CD14-positive monocyte (primary cell): ENCODE data around the gene DNAH2. TPM values are rescaled to one million over a fixed set of nuclear protein-coding genes. Genes with fewer than 3 reads are reported as not detected.

ENCODE experiments used
- DNase-seq, 3 donors: peaks; one replicate each; pipeline ENCODE4 v3.0.0-alpha.2; 2011 to 2022
- H2AFZ ChIP-seq: 2 replicates; pipeline ENCODE4 v1.6.0; 2012; ENCODE audit warnings: mild to moderate bottlenecking, low read depth, low read length, inconsistent platforms; ENCODE audit not compliant: insufficient read depth, poor library complexity, severe bottlenecking
- H3K27ac ChIP-seq, 2 donors: 1 replicate in 1 of 2; 2 replicates in 1 of 2; pipeline ENCODE4 v1.5.1; 2012 to 2013; ENCODE audit warnings: low read length in 2 of 2, control low read depth in 1 of 2, inconsistent platforms in 1 of 2, low read depth in 1 of 2, mild to moderate bottlenecking in 1 of 2
- H3K27me3 ChIP-seq, 2 donors: one replicate each; pipeline versions ENCODE4 v1.6.0 to v1.6.1; 2011 to 2013; ENCODE audit warnings: low read length in 2 of 2; ENCODE audit not compliant: control insufficient read depth in 2 of 2, insufficient read depth in 2 of 2
- H3K36me3 ChIP-seq, 2 donors: replicated peaks in 1 of 2; 1 replicate in 1 of 2; 2 replicates in 1 of 2; pipeline versions ENCODE4 v1.5.1 to v1.6.1; 2012 to 2013; ENCODE audit warnings: low read length in 2 of 2, control low read depth in 1 of 2, inconsistent platforms in 1 of 2, mild to moderate bottlenecking in 1 of 2; ENCODE audit not compliant: insufficient read depth in 2 of 2, control insufficient read depth in 1 of 2
- H3K4me1 ChIP-seq, 2 donors: 1 replicate in 1 of 2; 2 replicates in 1 of 2; pipeline versions ENCODE4 v1.5.1 to v1.6.1; 2012 to 2013; ENCODE audit warnings: low read length in 2 of 2, control low read depth in 1 of 2, inconsistent platforms in 1 of 2, mild to moderate bottlenecking in 1 of 2, moderate library complexity in 1 of 2; ENCODE audit not compliant: insufficient read depth in 2 of 2, control insufficient read depth in 1 of 2
- H3K4me2 ChIP-seq: replicated peaks from 2 replicates; pipeline ENCODE3; 2012; ENCODE audit warnings: low read length, moderate library complexity, mild to moderate bottlenecking; ENCODE audit not compliant: poor library complexity, severe bottlenecking; ENCODE audit errors: extremely low read depth
- H3K4me3 ChIP-seq, 3 experiments: fragments of 200-600 bp in 1 of 3; sonication (generic) in 1 of 3; replicated peaks in 1 of 3; 1 replicate in 2 of 3; 2 replicates in 1 of 3; pipeline ENCODE4 v1.5.1; 2011 to 2013; ENCODE audit warnings: low read length in 3 of 3, mild to moderate bottlenecking in 3 of 3, control low read depth in 2 of 3, low read depth in 2 of 3, inconsistent platforms in 1 of 3, moderate library complexity in 1 of 3
- H3K79me2 ChIP-seq: 2 replicates; pipeline ENCODE4 v1.6.0; 2012; ENCODE audit warnings: mild to moderate bottlenecking, control low read depth, inconsistent platforms, low read length, moderate library complexity; ENCODE audit not compliant: insufficient read depth
- H3K9ac ChIP-seq: 2 replicates; pipeline ENCODE4 v1.6.0; 2017; ENCODE audit warnings: low read length, mild to moderate bottlenecking; ENCODE audit not compliant: insufficient read depth, poor library complexity, severe bottlenecking
- H3K9me3 ChIP-seq, 2 donors: replicated peaks in 1 of 2; 1 replicate in 1 of 2; 2 replicates in 1 of 2; pipeline versions ENCODE4 v1.5.1 to v1.6.1; 2012 to 2013; ENCODE audit warnings: low read length in 2 of 2, control low read depth in 1 of 2; ENCODE audit not compliant: control insufficient read depth in 1 of 2, insufficient read depth in 1 of 2
- H4K20me1 ChIP-seq: 2 replicates; pipeline ENCODE4 v1.6.0; 2012; ENCODE audit warnings: mild to moderate bottlenecking, low read length, control low read depth, moderate library complexity; ENCODE audit not compliant: insufficient read depth
- H3K27ac Mint-ChIP-seq, 7 donors: one replicate each; pipeline ENCODE4 v1.8.0; 2020; ENCODE audit warnings: mild to moderate bottlenecking in 7 of 7, mixed read lengths in 7 of 7, moderate library complexity in 6 of 7, inconsistent platforms in 2 of 7
- H3K27me3 Mint-ChIP-seq, 3 donors: one replicate each; pipeline ENCODE4 v1.8.0; 2021 to 2022; ENCODE audit warnings: low read depth in 3 of 3, mild to moderate bottlenecking in 3 of 3, mixed read lengths in 3 of 3, moderate library complexity in 3 of 3, inconsistent platforms in 1 of 3
- H3K36me3 Mint-ChIP-seq, 2 donors: one replicate each; pipeline ENCODE4 v1.8.0; 2020; ENCODE audit warnings: mixed read lengths in 2 of 2, inconsistent platforms in 1 of 2, mild to moderate bottlenecking in 1 of 2
- H3K4me1 Mint-ChIP-seq: one replicate; pipeline ENCODE4 v1.8.0; 2020; ENCODE audit warnings: mild to moderate bottlenecking, mixed read lengths
- H3K4me3 Mint-ChIP-seq, 2 donors: one replicate each; pipeline ENCODE4 v1.8.0; 2020; ENCODE audit warnings: mild to moderate bottlenecking in 2 of 2, mixed read lengths in 2 of 2, moderate library complexity in 1 of 2
- H3K9me3 Mint-ChIP-seq, 7 donors: one replicate each; pipeline ENCODE4 v1.8.0; 2020 to 2022; ENCODE audit warnings: mixed read lengths in 7 of 7, mild to moderate bottlenecking in 6 of 7, moderate library complexity in 6 of 7, inconsistent platforms in 2 of 7
- WGBS: methylation state at CpG from one replicate; pipeline ENCODE4 v1.1.5; 2013; ENCODE audit warnings: missing lambda C conversion rate; ENCODE audit not compliant: insufficient coverage; 5-methylcytosine and 5-hydroxymethylcytosine counted together
- intact Hi-C, 2 donors: fragments of 100-400 bp; cut with micrococcal nuclease; formaldehyde crosslinking; loops; one replicate each; pipeline versions ENCODE4 v1.15.0 to v1.15.1; 2023
- polyA plus RNA-seq, 3 donors: library from polyadenylated mRNA; depleted of rRNA in 1 of 3; unstranded in 2 of 3; stranded (reverse) in 1 of 3; fragments of 300-500 nt in 2 of 3; fragments of >200 nt in 1 of 3; fragmentation: Illumina TruSeq in 2 of 3; gene quantifications; 1 replicate in 2 of 3; 2 replicates in 1 of 3; pipeline ENCODE4 v1.2.3, GENCODE V29; 2012 to 2021
- TF ChIP-seq, protein P1 (sequence below): fragments of 200-600 bp; IDR thresholded peaks from one replicate; pipeline ENCODE4 v1.8.0; 2022; ENCODE audit warnings: antibody characterized with exemption, mild to moderate bottlenecking

DNAH2 gene
- polyA plus RNA-seq, 3 donors: 0.03 to 0.15 TPM; not detected in 1

DNA sequence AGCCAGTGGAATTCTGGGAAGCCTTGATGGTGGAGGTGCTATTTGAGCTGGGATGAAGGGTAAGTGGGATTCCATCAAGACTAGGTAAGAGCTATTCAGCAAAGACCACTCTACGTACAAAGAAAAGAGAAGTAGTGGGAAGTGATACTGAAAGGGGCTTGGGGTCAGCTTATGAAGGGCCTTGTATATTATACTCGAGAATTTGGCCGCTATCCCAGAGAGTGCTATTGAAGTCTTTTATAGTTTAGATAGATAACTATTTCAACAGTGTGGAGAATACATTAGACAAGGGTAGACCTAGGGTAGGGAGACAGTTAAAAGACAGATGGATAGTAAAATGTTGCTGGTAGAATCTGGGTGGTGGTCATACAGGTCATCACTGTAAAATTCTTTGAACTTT, 10.3 kb downstream of the DNAH2 start:
- peaks cover 3 to 7% (median 3%) of the 10 kb centered on the region in 3 donors for H3K27me3 Mint-ChIP-seq

DNA sequence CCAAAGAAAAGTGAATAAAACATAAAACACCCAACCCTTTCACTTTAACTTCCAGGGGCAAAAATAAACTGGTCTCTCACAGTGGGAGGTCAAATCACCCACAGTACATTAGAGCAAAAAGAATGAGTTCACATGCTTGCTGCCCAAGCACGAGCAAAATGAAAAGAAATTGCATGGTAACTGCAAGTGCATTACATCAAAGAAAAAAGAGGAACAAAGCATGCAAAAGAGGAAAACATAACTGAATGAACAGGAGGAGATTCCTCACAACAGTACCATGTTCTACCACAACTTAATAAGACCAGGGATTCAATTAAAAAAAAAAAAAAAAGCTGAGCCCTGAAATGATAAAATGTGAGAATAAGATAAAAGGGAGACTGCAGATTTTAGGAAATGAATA, 12.3 kb downstream of the DNAH2 start:
- intact Hi-C loops: no loop called here
- TF ChIP-seq, protein P1, sequence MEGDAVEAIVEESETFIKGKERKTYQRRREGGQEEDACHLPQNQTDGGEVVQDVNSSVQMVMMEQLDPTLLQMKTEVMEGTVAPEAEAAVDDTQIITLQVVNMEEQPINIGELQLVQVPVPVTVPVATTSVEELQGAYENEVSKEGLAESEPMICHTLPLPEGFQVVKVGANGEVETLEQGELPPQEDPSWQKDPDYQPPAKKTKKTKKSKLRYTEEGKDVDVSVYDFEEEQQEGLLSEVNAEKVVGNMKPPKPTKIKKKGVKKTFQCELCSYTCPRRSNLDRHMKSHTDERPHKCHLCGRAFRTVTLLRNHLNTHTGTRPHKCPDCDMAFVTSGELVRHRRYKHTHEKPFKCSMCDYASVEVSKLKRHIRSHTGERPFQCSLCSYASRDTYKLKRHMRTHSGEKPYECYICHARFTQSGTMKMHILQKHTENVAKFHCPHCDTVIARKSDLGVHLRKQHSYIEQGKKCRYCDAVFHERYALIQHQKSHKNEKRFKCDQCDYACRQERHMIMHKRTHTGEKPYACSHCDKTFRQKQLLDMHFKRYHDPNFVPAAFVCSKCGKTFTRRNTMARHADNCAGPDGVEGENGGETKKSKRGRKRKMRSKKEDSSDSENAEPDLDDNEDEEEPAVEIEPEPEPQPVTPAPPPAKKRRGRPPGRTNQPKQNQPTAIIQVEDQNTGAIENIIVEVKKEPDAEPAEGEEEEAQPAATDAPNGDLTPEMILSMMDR: no peak
- Mint-ChIP-seq H3K27ac (peak overlapping the region in 2 of 7 donors; percentile 12 to 21), H3K9me3 (peaks cover 0 to 2% (median 0%) of the 10 kb centered on the region in 7 donors), H3K4me1 (peaks cover 10% of the 10 kb centered on the region), H3K27me3 (peaks cover 0 to 7% (median 3%) of the 10 kb centered on the region in 3 donors), H3K36me3 (no peaks in the 10 kb centered on the region), H3K4me3 (no peak overlapping the region)
- H3K4me3 ChIP-seq: no peak overlapping the region
- no peak overlapping the region for H3K27ac ChIP-seq
- H3K9me3 ChIP-seq: no peaks in the 10 kb centered on the region
- DNase-seq: peak in 2 of 3 donors; percentile 24 to 40
- whole genome bisulfite sequencing: no CpG with 5 or more reads among the region's 1 CpG
- no peak overlapping the region for H2AFZ ChIP-seq
- H3K36me3 ChIP-seq: no peaks in the 10 kb centered on the region
- no peaks in the 10 kb centered on the region for H3K79me2 ChIP-seq
- no peaks in the 10 kb centered on the region for H3K27me3 ChIP-seq
- peaks cover 4 to 13% of the 10 kb centered on the region in 2 donors for H3K4me1 ChIP-seq
- no peak overlapping the region for H3K4me2 ChIP-seq
- H3K9ac ChIP-seq: no peak overlapping the region
- no peaks in the 10 kb centered on the region for H4K20me1 ChIP-seq

More for the DNA sequence above, 10.3 kb downstream of the DNAH2 start:
- Histone ChIP-seq H3K27ac (no peak overlapping the region), H3K4me2 (no peak overlapping the region), H4K20me1 (no peaks in the 10 kb centered on the region), H3K4me3 (no peak overlapping the region), H2AFZ (no peak overlapping the region), H3K9me3 (no peaks in the 10 kb centered on the region), H3K36me3 (no peaks in the 10 kb centered on the region), H3K9ac (no peak overlapping the region), H3K4me1 (peaks cover 4 to 13% of the 10 kb centered on the region in 2 donors), H3K27me3 (no peaks in the 10 kb centered on the region), H3K79me2 (no peaks in the 10 kb centered on the region)
- Mint-ChIP-seq H3K27ac (no peak overlapping the region), H3K9me3 (peaks cover 0 to 2% (median 0%) of the 10 kb centered on the region in 7 donors), H3K4me1 (peaks cover 10% of the 10 kb centered on the region), H3K36me3 (no peaks in the 10 kb centered on the region), H3K4me3 (no peak overlapping the region)
- TF ChIP-seq, protein P1: no peak
- no peak for DNase-seq
- 80% methylated on average over 2 of the region's 3 CpGs for WGBS
- intact Hi-C loops: no loop called here
